ENCODE measurements around the gene RAD51D. TPM values are rescaled to one million over a fixed set of nuclear protein-coding genes. Genes with fewer than 3 reads are reported as not detected.

RAD51D gene
- total and polyA plus RNA-seq, 4 donors: 3.4 to 6.1 (median 3.7) TPM

- Histone ChIP-seq H3K9ac (ENCODE audit: low read depth in 1 of 2, low read length in 2 of 2) (peak overlapping the region; percentile 26 to 84), H3K4me3 (ENCODE audit: low read depth in 1 of 3, low read length in 3 of 3) (peak overlapping the region in 2 of 3 donors; percentile 20 to 35), H3K9me3 (ENCODE audit: control insufficient read depth in 4 of 4, low read length in 3 of 4) (no peaks in the 10 kb centered on the region), H3K4me1 (ENCODE audit: control insufficient read depth in 4 of 4, insufficient read depth in 4 of 4, low read length in 3 of 4) (peaks cover 20 to 45% (median 41%) of the 10 kb centered on the region in 4 donors), H3K36me3 (ENCODE audit: control insufficient read depth in 4 of 4, insufficient read depth in 3 of 4, low read depth in 1 of 4, low read length in 3 of 4) (peaks cover 0 to 2% (median 0%) of the 10 kb centered on the region in 4 donors), H3K27ac (ENCODE audit: low read depth in 1 of 2, low read length in 2 of 2) (peak overlapping the region; percentile 91 to 96), H3K27me3 (ENCODE audit: control insufficient read depth in 4 of 4, insufficient read depth in 4 of 4, low read length in 3 of 4) (no peaks in the 10 kb centered on the region)
- DNase-seq (ENCODE audit: low spot score): no peak
- TF ChIP-seq GABPA (IDR thresholded peaks at IDR 0.05 in 1 of 2, conservative IDR thresholded peaks at IDR 0.05 in 1 of 2): peak; percentile 72 to 81
- peak in 1 of 2 donors; percentile 5 for TF ChIP-seq RXRA (IDR thresholded peaks at IDR 0.05)
- peak; percentile 12 for TF ChIP-seq FOXA2 (IDR thresholded peaks at IDR 0.05)
- TF ChIP-seq SP1 (IDR thresholded peaks at IDR 0.05): no peak
- TF ChIP-seq YY1 (IDR thresholded peaks at IDR 0.05): peak; percentile 61
- TF ChIP-seq RAD21 (IDR thresholded peaks at IDR 0.05): peak in 1 of 2 donors; percentile 37
- TF ChIP-seq CTCF (IDR thresholded peaks at IDR 0.05; ENCODE audit: low read depth, low read length, missing input control): no peak
- no peak for TF ChIP-seq HNF4G (IDR thresholded peaks at IDR 0.05)
- TF ChIP-seq FOXA1 (IDR thresholded peaks at IDR 0.05): no peak
- TF ChIP-seq MAX (IDR thresholded peaks at IDR 0.05): no peak
- WGBS: 1% methylated on average over 2 of the region's 2 CpGs
These were observed 68.5 kb downstream of the RAD51D start for GRCh38 chr17:35051183-35051578.

- Histone ChIP-seq H3K27me3 (ENCODE audit: control insufficient read depth in 4 of 4, insufficient read depth in 4 of 4, low read length in 3 of 4) (no peaks in the 10 kb centered on the region), H3K4me3 (ENCODE audit: low read depth in 1 of 3, low read length in 3 of 3) (no peak overlapping the region), H3K9ac (ENCODE audit: low read depth in 1 of 2, low read length in 2 of 2) (no peak overlapping the region), H3K36me3 (ENCODE audit: control insufficient read depth in 4 of 4, insufficient read depth in 3 of 4, low read depth in 1 of 4, low read length in 3 of 4) (peaks cover 0 to 2% (median 0%) of the 10 kb centered on the region in 4 donors), H3K27ac (ENCODE audit: low read depth in 1 of 2, low read length in 2 of 2) (peak overlapping the region; percentile 19 to 96), H3K9me3 (ENCODE audit: control insufficient read depth in 4 of 4, low read length in 3 of 4) (no peaks in the 10 kb centered on the region), H3K4me1 (ENCODE audit: control insufficient read depth in 4 of 4, insufficient read depth in 4 of 4, low read length in 3 of 4) (peaks cover 20 to 53% (median 47%) of the 10 kb centered on the region in 4 donors)
- DNase-seq (ENCODE audit: low spot score): no peak
- no peak for TF ChIP-seq YY1 (IDR thresholded peaks at IDR 0.05)
- no peak for TF ChIP-seq ATF3 (IDR thresholded peaks at IDR 0.05)
- no peak for TF ChIP-seq FOXA2 (IDR thresholded peaks at IDR 0.05)
- no peak for TF ChIP-seq CTCF (IDR thresholded peaks at IDR 0.05; ENCODE audit: low read depth, low read length, missing input control)
- TF ChIP-seq RXRA (IDR thresholded peaks at IDR 0.05): no peak
- no peak for TF ChIP-seq SP1 (IDR thresholded peaks at IDR 0.05)
- TF ChIP-seq ZBTB33 (IDR thresholded peaks at IDR 0.05): no peak
- TF ChIP-seq HNF4A (conservative IDR thresholded peaks at IDR 0.05): no peak
- TF ChIP-seq NR2F2 (IDR thresholded peaks at IDR 0.05): no peak
- no peak for TF ChIP-seq GABPA (IDR thresholded peaks at IDR 0.05 in 1 of 2, conservative IDR thresholded peaks at IDR 0.05 in 1 of 2)
- no peak for TF ChIP-seq REST (IDR thresholded peaks at IDR 0.05)
- TF ChIP-seq EGR1 (IDR thresholded peaks at IDR 0.05; ENCODE audit: low read depth in 2 of 2): no peak
- no peak for TF ChIP-seq HNF4G (IDR thresholded peaks at IDR 0.05)
- no peak for TF ChIP-seq MAX (IDR thresholded peaks at IDR 0.05)
- 98% methylated on average over 2 of the region's 2 CpGs for WGBS
These were observed 69.5 kb downstream of the RAD51D start for GRCh38 chr17:35050170-35050569.

Data from liver (tissue), 9 donors.